Measurements from ENCODE around the gene MTUS2. TPM values are rescaled to one million over a fixed set of nuclear protein-coding genes. Genes with fewer than 3 reads are reported as not detected.

Gene MTUS2
- total RNA-seq, 1 experiment from 2014 or later, result 1.7 TPM

GRCh38 chr13:29355029-29355428 is 534.9 kb downstream of the MTUS2 start:
- Histone ChIP-seq H3K36me3 (ENCODE audit: control insufficient read depth, insufficient read depth, low read length) (no peaks in the 10 kb centered on the region), H3K9me3 (no peaks in the 10 kb centered on the region), H3K27me3 (replicated peaks; ENCODE audit: control insufficient read depth, insufficient read depth, low read length) (0 out of 2 replicates have a peak, but pooled peaks cover 2% of the 10 kb centered on the region), H3K4me1 (no peaks in the 10 kb centered on the region), H3K4me3 (ENCODE audit: low read depth, low read length) (no peak overlapping the region)
- no peak for DNase-seq
- Mint-ChIP-seq H3K4me3 (ENCODE audit: unreplicated experiment) (no peak overlapping the region), H3K27me3 (ENCODE audit: insufficient read depth, unreplicated experiment) (peaks cover 24% of the 10 kb centered on the region), H3K27ac (ENCODE audit: unreplicated experiment) (no peak overlapping the region), H3K36me3 (ENCODE audit: insufficient read depth, unreplicated experiment) (no peaks in the 10 kb centered on the region), H3K4me1 (ENCODE audit: low read depth, unreplicated experiment) (no peaks in the 10 kb centered on the region), H3K9me3 (ENCODE audit: unreplicated experiment) (no peaks in the 10 kb centered on the region)
- ChIA-PET CTCF (no interaction called here), POLR2A (no interaction called here)
- BruUV-seq (replicated peaks), result no TSS peak
- TF ChIP-seq CTCF (IDR thresholded peaks at IDR 0.05; ENCODE audit: insufficient read depth in 1 of 2, low read depth in 1 of 2, low read length in 1 of 2, severe bottlenecking in 1 of 2, unreplicated experiment in 1 of 2), result no peak
- intact Hi-C loops (cut with micrococcal nuclease; ENCODE audit: unreplicated experiment), result no loop called here

GRCh38 chr13:29359181-29359580 is 539.0 kb downstream of the MTUS2 start:
- ChIA-PET CTCF (no interaction called here), POLR2A (no interaction called here)
- Histone ChIP-seq H3K4me3 (ENCODE audit: low read depth, low read length) (no peak overlapping the region), H3K4me1 (no peaks in the 10 kb centered on the region), H3K36me3 (ENCODE audit: control insufficient read depth, insufficient read depth, low read length) (no peaks in the 10 kb centered on the region), H3K9me3 (no peaks in the 10 kb centered on the region), H3K27me3 (replicated peaks; ENCODE audit: control insufficient read depth, insufficient read depth, low read length) (0 out of 2 replicates have a peak, but pooled peaks cover 2% of the 10 kb centered on the region)
- no TSS peak for BruUV-seq (replicated peaks)
- no peak for TF ChIP-seq CTCF (IDR thresholded peaks at IDR 0.05; ENCODE audit: insufficient read depth in 1 of 2, low read depth in 1 of 2, low read length in 1 of 2, severe bottlenecking in 1 of 2, unreplicated experiment in 1 of 2)
- Mint-ChIP-seq H3K36me3 (ENCODE audit: insufficient read depth, unreplicated experiment) (no peaks in the 10 kb centered on the region), H3K4me3 (ENCODE audit: unreplicated experiment) (no peak overlapping the region), H3K27ac (ENCODE audit: unreplicated experiment) (no peak overlapping the region), H3K27me3 (ENCODE audit: insufficient read depth, unreplicated experiment) (peaks cover 18% of the 10 kb centered on the region), H3K9me3 (ENCODE audit: unreplicated experiment) (no peaks in the 10 kb centered on the region), H3K4me1 (ENCODE audit: low read depth, unreplicated experiment) (no peaks in the 10 kb centered on the region)
- no peak for DNase-seq
- intact Hi-C loops (cut with micrococcal nuclease; ENCODE audit: unreplicated experiment), result no loop called here

DNA sequence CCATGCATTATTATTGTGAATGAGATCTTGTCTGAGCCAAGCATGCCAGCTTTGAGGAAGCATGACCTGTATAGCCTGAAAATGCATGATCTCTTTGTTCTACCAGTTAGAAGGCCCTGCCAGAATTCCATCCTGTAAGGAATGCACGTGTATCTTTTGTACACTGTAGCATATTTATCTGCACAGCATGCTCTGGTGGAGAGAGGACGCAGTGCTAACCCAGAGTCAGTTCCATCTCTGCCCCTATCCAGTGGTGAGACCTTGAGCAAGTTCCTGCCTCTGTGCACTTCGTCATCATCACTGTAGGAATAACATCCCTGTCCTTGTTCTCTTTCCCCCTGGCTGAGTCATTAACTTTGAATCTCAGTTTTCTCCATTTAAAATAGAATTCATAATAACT is 541.6 kb downstream of the MTUS2 start:
- no peak overlapping the region for H3K4me3 Mint-ChIP-seq (ENCODE audit: unreplicated experiment)
- intact Hi-C loops (cut with micrococcal nuclease; ENCODE audit: unreplicated experiment), result loop anchor here (5.0 to 10.0 kb wide), 2 partner anchors 111 to 377 kb away; no protein-coding TSS in a partner anchor
- H3K36me3 ChIP-seq (ENCODE audit: control insufficient read depth, insufficient read depth, low read length), result no peaks in the 10 kb centered on the region
- DNase-seq, result no peak
- BruUV-seq (replicated peaks), result no TSS peak
- no peaks in the 10 kb centered on the region for H3K4me1 Mint-ChIP-seq (ENCODE audit: low read depth, unreplicated experiment)
- H3K27me3 Mint-ChIP-seq (ENCODE audit: insufficient read depth, unreplicated experiment), result peaks cover 12% of the 10 kb centered on the region
- no peaks in the 10 kb centered on the region for H3K36me3 Mint-ChIP-seq (ENCODE audit: insufficient read depth, unreplicated experiment)
- no peak overlapping the region for H3K27ac Mint-ChIP-seq (ENCODE audit: unreplicated experiment)
- TF ChIP-seq CTCF (IDR thresholded peaks at IDR 0.05; ENCODE audit: insufficient read depth in 1 of 2, low read depth in 1 of 2, low read length in 1 of 2, severe bottlenecking in 1 of 2, unreplicated experiment in 1 of 2), result no peak
- H3K4me1 ChIP-seq, result no peaks in the 10 kb centered on the region
- ChIA-PET CTCF (no interaction called here), POLR2A (no interaction called here)
- H3K27me3 ChIP-seq (replicated peaks; ENCODE audit: control insufficient read depth, insufficient read depth, low read length), result no peaks in the 10 kb centered on the region
- H3K4me3 ChIP-seq (ENCODE audit: low read depth, low read length), result no peak overlapping the region
- no peaks in the 10 kb centered on the region for H3K9me3 Mint-ChIP-seq (ENCODE audit: unreplicated experiment)
- no peaks in the 10 kb centered on the region for H3K9me3 ChIP-seq
